ACC112 (cell line): ENCODE results near the gene STX11.
A peak's percentile ranks its signal among the peaks of the same experiment; 100 is the strongest.

Experiments used
- H2AFZ ChIP-seq: fragments of 200-600 bp; sonication (generic); one replicate; pipeline ENCODE4 v1.6.0; 2017; ENCODE audit warnings: antibody characterized with exemption, low read length; ENCODE audit not compliant: unreplicated experiment
- H3K27ac ChIP-seq: fragments of 200-600 bp; sonication (generic); 2 replicates; pipeline ENCODE4 v1.5.1; 2014; ENCODE audit warnings: low read depth, mild to moderate bottlenecking, antibody characterized with exemption, low read length, moderate library complexity
- H3K27me3 ChIP-seq: fragments of 200-600 bp; sonication (generic); 2 replicates; pipeline ENCODE4 v1.6.1; 2014; ENCODE audit warnings: mild to moderate bottlenecking, antibody characterized with exemption, low read length, moderate library complexity, mixed read lengths; ENCODE audit not compliant: insufficient read depth
- H3K36me3 ChIP-seq: fragments of 200-600 bp; sonication (generic); 2 replicates; pipeline ENCODE4 v1.6.1; 2016; ENCODE audit warnings: mild to moderate bottlenecking, antibody characterized with exemption, low read length, moderate library complexity, mixed read lengths; ENCODE audit not compliant: insufficient read depth
- H3K4me1 ChIP-seq: fragments of 200-600 bp; sonication (generic); one replicate; pipeline ENCODE4 v1.6.1; 2016; ENCODE audit warnings: low read length, mixed read lengths; ENCODE audit not compliant: insufficient read depth, unreplicated experiment, control insufficient read depth
- H3K4me3 ChIP-seq: fragments of 200-600 bp; sonication (generic); 2 replicates; pipeline ENCODE4 v1.5.1; 2014; ENCODE audit warnings: mild to moderate bottlenecking, low read depth, low read length
- H3K79me2 ChIP-seq: fragments of 200-600 bp; sonication (generic); one replicate; pipeline ENCODE4 v1.6.0; 2016; ENCODE audit warnings: low read length; ENCODE audit not compliant: control insufficient read depth, unreplicated experiment, insufficient read depth

STX11 gene

GRCh38 chr6:144213315-144213714 is 63.0 kb downstream of the STX11 start:
- Histone ChIP-seq H2AFZ (no peak overlapping the region), H3K27me3 (peaks cover 15% of the 10 kb centered on the region), H3K4me1 (peaks cover 15% of the 10 kb centered on the region), H3K36me3 (no peaks in the 10 kb centered on the region), H3K27ac (no peak overlapping the region), H3K79me2 (no peaks in the 10 kb centered on the region), H3K4me3 (no peak overlapping the region)

GRCh38 chr6:144214029-144214428 is 63.7 kb downstream of the STX11 start:
- peaks cover 15% of the 10 kb centered on the region for H3K4me1 ChIP-seq
- no peaks in the 10 kb centered on the region for H3K79me2 ChIP-seq
- peaks cover 9% of the 10 kb centered on the region for H3K27me3 ChIP-seq
- no peaks in the 10 kb centered on the region for H3K36me3 ChIP-seq
- H2AFZ ChIP-seq: no peak overlapping the region
- H3K4me3 ChIP-seq: no peak overlapping the region
- H3K27ac ChIP-seq: no peak overlapping the region

GRCh38 chr6:144214622-144215401 is 64.5 kb downstream of the STX11 start:
- no peaks in the 10 kb centered on the region for H3K36me3 ChIP-seq
- peaks cover 15% of the 10 kb centered on the region for H3K4me1 ChIP-seq
- H3K27ac ChIP-seq: no peak overlapping the region; the same call in 1 of the 2 replicates
- H3K27me3 ChIP-seq: peaks cover 5% of the 10 kb centered on the region; the same call in 1 of the 2 replicates
- no peaks in the 10 kb centered on the region for H3K79me2 ChIP-seq
- H3K4me3 ChIP-seq: peak overlapping the region; percentile 84
- H2AFZ ChIP-seq: peak overlapping the region; percentile 92

GRCh38 chr6:144215402-144215931 is 65.2 kb downstream of the STX11 start:
- H3K27ac ChIP-seq: peak overlapping the region; percentile 78

GRCh38 chr6:144215932-144216667 is 65.8 kb downstream of the STX11 start:
- peaks cover 15% of the 10 kb centered on the region for H3K4me1 ChIP-seq

More at GRCh38 chr6:144215402-144215931, 65.2 kb downstream of the STX11 start:
- Histone ChIP-seq H2AFZ (peak overlapping the region; percentile 92), H3K79me2 (no peaks in the 10 kb centered on the region), H3K4me1 (peaks cover 15% of the 10 kb centered on the region), H3K36me3 (no peaks in the 10 kb centered on the region), H3K27me3 (peaks cover 2% of the 10 kb centered on the region; the same call in 1 of the 2 replicates), H3K4me3 (peak overlapping the region; percentile 84)

GRCh38 chr6:144216668-144217218 is 66.4 kb downstream of the STX11 start:
- Histone ChIP-seq H2AFZ (peak overlapping the region; percentile 47), H3K27ac (peak overlapping the region; percentile 78), H3K27me3 (no peaks in the 10 kb centered on the region), H3K4me3 (peak overlapping the region; percentile 84), H3K79me2 (no peaks in the 10 kb centered on the region), H3K36me3 (no peaks in the 10 kb centered on the region), H3K4me1 (peaks cover 15% of the 10 kb centered on the region)

More at GRCh38 chr6:144215932-144216667, 65.8 kb downstream of the STX11 start:
- Histone ChIP-seq H3K79me2 (no peaks in the 10 kb centered on the region), H2AFZ (peak overlapping the region; percentile 92), H3K27me3 (no peaks in the 10 kb centered on the region), H3K4me3 (peak overlapping the region; percentile 84), H3K36me3 (no peaks in the 10 kb centered on the region), H3K27ac (peak overlapping the region; percentile 78)

GRCh38 chr6:144217264-144217663 is 66.9 kb downstream of the STX11 start:
- Histone ChIP-seq H3K4me3 (peak overlapping the region; percentile 84), H2AFZ (peak overlapping the region; percentile 47)

GRCh38 chr6:144217797-144218196 is 67.5 kb downstream of the STX11 start:
- Histone ChIP-seq H3K4me1 (peaks cover 15% of the 10 kb centered on the region), H3K27me3 (no peaks in the 10 kb centered on the region), H2AFZ (peak overlapping the region; percentile 47), H3K79me2 (no peaks in the 10 kb centered on the region), H3K27ac (no peak overlapping the region), H3K36me3 (no peaks in the 10 kb centered on the region), H3K4me3 (no peak overlapping the region; the same call in 1 of the 2 replicates)

More at GRCh38 chr6:144217264-144217663, 66.9 kb downstream of the STX11 start:
- Histone ChIP-seq H3K79me2 (no peaks in the 10 kb centered on the region), H3K27me3 (no peaks in the 10 kb centered on the region), H3K27ac (peak overlapping the region; percentile 78; the same call in 1 of the 2 replicates), H3K4me1 (peaks cover 15% of the 10 kb centered on the region), H3K36me3 (no peaks in the 10 kb centered on the region)

- no peaks in the 10 kb centered on the region for H3K36me3 ChIP-seq
- H3K4me3 ChIP-seq: no peak overlapping the region
- no peak overlapping the region for H2AFZ ChIP-seq
- no peak overlapping the region for H3K27ac ChIP-seq
- no peaks in the 10 kb centered on the region for H3K79me2 ChIP-seq
- H3K4me1 ChIP-seq: peaks cover 15% of the 10 kb centered on the region
- H3K27me3 ChIP-seq: no peaks in the 10 kb centered on the region
Observed at GRCh38 chr6:144219056-144219685, 68.9 kb downstream of the STX11 start.
